GM12865 (cell line): ENCODE measurements around the gene CLIC2.

ENCODE experiments used
- DNase-seq: peaks from one replicate; pipeline ENCODE4 v3.0.0; 2010; ENCODE audit warnings: low read depth
- H3K4me3 ChIP-seq: 2 replicates; pipeline ENCODE4 v1.5.1; 2011; ENCODE audit warnings: mild to moderate bottlenecking, low read depth, low read length, control low read depth
- TF ChIP-seq, protein P1 (sequence below): IDR thresholded peaks from 2 replicates; pipeline ENCODE4 v1.5.1; 2011; ENCODE audit warnings: low read length, control low read depth, low read depth, inconsistent platforms; ENCODE audit not compliant: insufficient read depth; ENCODE audit errors: missing control alignments

CLIC2 gene

GRCh38 chrX:155246748-155247147, 87.7 kb downstream of the CLIC2 start:
- no peak overlapping the region for H3K4me3 ChIP-seq
- TF ChIP-seq, protein P1, sequence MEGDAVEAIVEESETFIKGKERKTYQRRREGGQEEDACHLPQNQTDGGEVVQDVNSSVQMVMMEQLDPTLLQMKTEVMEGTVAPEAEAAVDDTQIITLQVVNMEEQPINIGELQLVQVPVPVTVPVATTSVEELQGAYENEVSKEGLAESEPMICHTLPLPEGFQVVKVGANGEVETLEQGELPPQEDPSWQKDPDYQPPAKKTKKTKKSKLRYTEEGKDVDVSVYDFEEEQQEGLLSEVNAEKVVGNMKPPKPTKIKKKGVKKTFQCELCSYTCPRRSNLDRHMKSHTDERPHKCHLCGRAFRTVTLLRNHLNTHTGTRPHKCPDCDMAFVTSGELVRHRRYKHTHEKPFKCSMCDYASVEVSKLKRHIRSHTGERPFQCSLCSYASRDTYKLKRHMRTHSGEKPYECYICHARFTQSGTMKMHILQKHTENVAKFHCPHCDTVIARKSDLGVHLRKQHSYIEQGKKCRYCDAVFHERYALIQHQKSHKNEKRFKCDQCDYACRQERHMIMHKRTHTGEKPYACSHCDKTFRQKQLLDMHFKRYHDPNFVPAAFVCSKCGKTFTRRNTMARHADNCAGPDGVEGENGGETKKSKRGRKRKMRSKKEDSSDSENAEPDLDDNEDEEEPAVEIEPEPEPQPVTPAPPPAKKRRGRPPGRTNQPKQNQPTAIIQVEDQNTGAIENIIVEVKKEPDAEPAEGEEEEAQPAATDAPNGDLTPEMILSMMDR, result no peak
- no peak for DNase-seq

- peak; percentile 6 for DNase-seq
- TF ChIP-seq, protein P1, result no peak
These were observed 92.1 kb downstream of the CLIC2 start for GRCh38 chrX:155242300-155242699.

DNA sequence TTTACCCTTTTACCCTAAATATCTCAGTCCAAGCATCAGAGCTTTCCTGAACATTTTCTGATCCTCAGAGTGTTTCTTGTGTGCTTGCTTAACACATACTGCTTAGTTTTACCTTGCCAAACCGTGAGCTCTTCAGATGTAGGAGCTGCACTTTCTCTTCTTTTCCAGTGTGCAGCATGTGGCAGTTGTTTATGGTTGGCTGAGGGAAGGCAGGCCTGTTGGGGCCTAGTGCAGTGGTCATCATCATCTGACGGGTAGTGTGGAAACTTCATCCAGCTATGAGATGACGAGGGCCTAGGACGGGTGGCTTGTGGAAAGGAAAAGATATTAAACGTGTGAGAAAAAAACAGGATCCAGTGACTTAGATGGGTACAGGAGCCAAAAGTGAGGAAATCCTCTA, 96.7 kb downstream of the CLIC2 start:
- TF ChIP-seq, protein P1, result no peak

More at GRCh38 chrX:155242300-155242699, 92.1 kb downstream of the CLIC2 start:
- no peak overlapping the region for H3K4me3 ChIP-seq

GRCh38 chrX:155235891-155236290, 98.5 kb downstream of the CLIC2 start:
- no peak overlapping the region for H3K4me3 ChIP-seq
- TF ChIP-seq, protein P1, result no peak
- DNase-seq, result no peak

More for the DNA sequence above, 96.7 kb downstream of the CLIC2 start:
- no peak for DNase-seq
- H3K4me3 ChIP-seq, result no peak overlapping the region

DNA sequence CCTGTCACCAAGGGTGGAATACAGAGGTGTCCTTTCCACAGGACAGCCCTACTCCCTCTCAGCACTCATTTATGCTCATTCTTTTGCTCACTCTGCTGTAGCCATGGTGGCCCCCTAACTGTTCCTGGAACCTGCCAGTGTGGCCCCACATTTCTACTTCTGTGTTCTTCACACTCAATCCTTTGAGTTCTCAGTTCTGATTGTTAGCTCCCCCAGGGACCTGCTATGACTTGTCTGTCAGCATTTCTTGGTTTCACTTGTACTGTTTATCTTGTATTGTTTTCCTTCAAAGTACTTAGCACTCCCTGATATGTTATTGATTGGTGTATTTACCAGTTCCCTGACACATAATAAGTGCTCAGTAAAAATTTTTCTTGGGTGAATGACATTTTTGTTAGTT, 103.3 kb downstream of the CLIC2 start:
- DNase-seq, result peak; percentile 47

More for the DNA sequence above, 103.3 kb downstream of the CLIC2 start:
- H3K4me3 ChIP-seq, result no peak overlapping the region
- TF ChIP-seq, protein P1, result no peak
